Keratinocyte (primary cell): ENCODE results near the gene BICD1. TPM values are rescaled to one million over a fixed set of nuclear protein-coding genes. Genes with fewer than 3 reads are reported as not detected.

ENCODE experiments used
- DNase-seq: peaks from one replicate; pipeline ENCODE4 v3.0.0-alpha.2; 2011; ENCODE audit warnings: low read depth, missing footprints, low spot score
- FAIRE-seq: peaks from 2 replicates; lab custom pipeline; 2011; peaks lifted over from hg19 to GRCh38; lab: Jason Lieb, UNC
- H2AFZ ChIP-seq: 2 replicates; pipeline ENCODE4 v1.6.0; 2012; ENCODE audit warnings: low read length, control low read depth, inconsistent platforms; ENCODE audit not compliant: control insufficient read depth
- H3K27ac ChIP-seq: 2 replicates; pipeline ENCODE4 v1.5.1; 2011; ENCODE audit warnings: low read length; ENCODE audit not compliant: control insufficient read depth, insufficient read depth
- H3K27me3 ChIP-seq: 3 replicates; pipeline ENCODE4 v1.6.0; 2011; ENCODE audit warnings: low read length; ENCODE audit not compliant: control insufficient read depth, insufficient read depth; ENCODE audit errors: extremely low read depth
- H3K36me3 ChIP-seq, 2 experiments: 2 replicates in 1 of 2; 3 replicates in 1 of 2; pipeline ENCODE4 v1.5.1; 2011; ENCODE audit warnings: low read length in 2 of 2, mild to moderate bottlenecking in 1 of 2; ENCODE audit not compliant: control insufficient read depth in 2 of 2, insufficient read depth in 2 of 2; ENCODE audit errors: extremely low read depth in 1 of 2
- H3K4me1 ChIP-seq: 3 replicates; pipeline ENCODE4 v1.5.1; 2011; ENCODE audit warnings: low read length; ENCODE audit not compliant: control insufficient read depth, insufficient read depth; ENCODE audit errors: extremely low read depth
- H3K4me2 ChIP-seq: 3 replicates; pipeline ENCODE4 v1.6.0; 2011; ENCODE audit warnings: low read depth, low read length; ENCODE audit not compliant: control insufficient read depth, insufficient read depth; ENCODE audit errors: extremely low read depth
- H3K4me3 ChIP-seq, 3 experiments: fragments of 200-600 bp in 1 of 3; sonication (generic) in 1 of 3; 2 replicates in 2 of 3; 3 replicates in 1 of 3; pipeline ENCODE4 v1.5.1; 2011 to 2016; ENCODE audit warnings: low read length in 3 of 3, mild to moderate bottlenecking in 3 of 3, control low read depth in 2 of 3, inconsistent platforms in 1 of 3, low read depth in 1 of 3, mixed read lengths in 1 of 3, mixed run types in 1 of 3, moderate library complexity in 1 of 3; ENCODE audit not compliant: control insufficient read depth in 2 of 3, insufficient read depth in 2 of 3; ENCODE audit errors: extremely low read depth in 1 of 3
- H3K79me2 ChIP-seq: 2 replicates; pipeline ENCODE4 v1.6.0; 2012; ENCODE audit warnings: low read length; ENCODE audit not compliant: control insufficient read depth, insufficient read depth
- H3K9ac ChIP-seq: 3 replicates; pipeline ENCODE4 v1.6.0; 2011; ENCODE audit warnings: low read length; ENCODE audit not compliant: control insufficient read depth, insufficient read depth; ENCODE audit errors: extremely low read depth
- H3K9me1 ChIP-seq: 3 replicates; pipeline ENCODE4 v1.6.0; 2011; ENCODE audit warnings: low read length; ENCODE audit not compliant: control insufficient read depth, insufficient read depth; ENCODE audit errors: extremely low read depth
- H3K9me3 ChIP-seq: 2 replicates; pipeline ENCODE4 v1.5.1; 2012; ENCODE audit warnings: low read depth, low read length; ENCODE audit not compliant: control insufficient read depth
- H4K20me1 ChIP-seq: 3 replicates; pipeline ENCODE4 v1.6.0; 2011; ENCODE audit warnings: low read length; ENCODE audit not compliant: control insufficient read depth, insufficient read depth; ENCODE audit errors: extremely low read depth
- EZH2 ChIP-seq: IDR thresholded peaks from one replicate; pipeline ENCODE4 v1.6.1; 2012; ENCODE audit warnings: inconsistent platforms, mild to moderate bottlenecking, low read length, moderate library complexity
- dilution Hi-C: fragments of 300-500 bp; cut with MboI; formaldehyde crosslinking; loops from one replicate; pipeline ENCODE4 v1.7.0; 2020; ENCODE audit warnings: low sequenced_read_pairs; ENCODE audit not compliant: extremely low pct_ligation_motif_present
- polyA plus RNA-seq, 5 experiments: library from polyadenylated mRNA; depleted of rRNA in 3 of 5; stranded (reverse) in 3 of 5; stranded (forward) in 1 of 5; unstranded in 1 of 5; fragments of >200 nt; gene quantifications; 1 replicate in 1 of 5; 2 replicates in 3 of 5; 3 replicates in 1 of 5; pipeline versions ENCODE4 v1.2.1 to v1.2.3, GENCODE V29; 2011 to 2012; ENCODE audit warnings: missing spikeins in 2 of 5, low read depth in 1 of 5, low replicate concordance in 1 of 5
- TF ChIP-seq, protein P1 (sequence below), 3 experiments: IDR thresholded peaks in 1 of 3; conservative IDR thresholded peaks in 1 of 3; optimal IDR thresholded peaks in 1 of 3; 2 replicates in 2 of 3; 3 replicates in 1 of 3; pipeline versions ENCODE3 to v1.5.1; 2011; ENCODE audit warnings: low read length in 3 of 3, mild to moderate bottlenecking in 3 of 3, moderate library complexity in 2 of 3, control low read depth in 1 of 3, inconsistent platforms in 1 of 3; ENCODE audit not compliant: insufficient read depth in 2 of 3; ENCODE audit errors: extremely low read depth in 1 of 3

The BICD1 gene
- polyA plus RNA-seq, 1 donor (not counting 4 experiments of a cell fraction or from before 2014, with no cell fraction given), result 10.2 TPM

- TF ChIP-seq, protein P1, sequence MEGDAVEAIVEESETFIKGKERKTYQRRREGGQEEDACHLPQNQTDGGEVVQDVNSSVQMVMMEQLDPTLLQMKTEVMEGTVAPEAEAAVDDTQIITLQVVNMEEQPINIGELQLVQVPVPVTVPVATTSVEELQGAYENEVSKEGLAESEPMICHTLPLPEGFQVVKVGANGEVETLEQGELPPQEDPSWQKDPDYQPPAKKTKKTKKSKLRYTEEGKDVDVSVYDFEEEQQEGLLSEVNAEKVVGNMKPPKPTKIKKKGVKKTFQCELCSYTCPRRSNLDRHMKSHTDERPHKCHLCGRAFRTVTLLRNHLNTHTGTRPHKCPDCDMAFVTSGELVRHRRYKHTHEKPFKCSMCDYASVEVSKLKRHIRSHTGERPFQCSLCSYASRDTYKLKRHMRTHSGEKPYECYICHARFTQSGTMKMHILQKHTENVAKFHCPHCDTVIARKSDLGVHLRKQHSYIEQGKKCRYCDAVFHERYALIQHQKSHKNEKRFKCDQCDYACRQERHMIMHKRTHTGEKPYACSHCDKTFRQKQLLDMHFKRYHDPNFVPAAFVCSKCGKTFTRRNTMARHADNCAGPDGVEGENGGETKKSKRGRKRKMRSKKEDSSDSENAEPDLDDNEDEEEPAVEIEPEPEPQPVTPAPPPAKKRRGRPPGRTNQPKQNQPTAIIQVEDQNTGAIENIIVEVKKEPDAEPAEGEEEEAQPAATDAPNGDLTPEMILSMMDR (optimal IDR thresholded peaks at IDR 0.05 in 1 of 3, IDR thresholded peaks at IDR 0.05 in 1 of 3, conservative IDR thresholded peaks at IDR 0.05 in 1 of 3; ENCODE audit: extremely low read depth in 1 of 3, insufficient read depth in 2 of 3, low read length in 3 of 3), result no peak
- TF ChIP-seq EZH2, result no peak
- Histone ChIP-seq H3K79me2 (no peaks in the 10 kb centered on the region), H3K4me1 (no peaks in the 10 kb centered on the region), H3K4me3 (no peak overlapping the region), H3K4me2 (no peak overlapping the region), H3K27me3 (no peaks in the 10 kb centered on the region), H3K36me3 (no peaks in the 10 kb centered on the region), H4K20me1 (no peaks in the 10 kb centered on the region), H3K9ac (no peak overlapping the region), H3K9me3 (no peaks in the 10 kb centered on the region), H3K9me1 (no peaks in the 10 kb centered on the region), H3K27ac (no peak overlapping the region), H2AFZ (no peak overlapping the region)
- FAIRE-seq (no peak), DNase-seq (no peak)
- dilution Hi-C loops, result no loop called here
Measured at GRCh38 chr12:32089156-32089555, 17.5 kb upstream of the BICD1 start.

- FAIRE-seq, result no peak
- Histone ChIP-seq H3K4me3 (no peak overlapping the region), H3K9ac (no peak overlapping the region), H3K4me2 (no peak overlapping the region), H3K27ac (no peak overlapping the region), H3K9me1 (no peaks in the 10 kb centered on the region), H3K79me2 (no peaks in the 10 kb centered on the region), H3K36me3 (no peaks in the 10 kb centered on the region), H3K27me3 (no peaks in the 10 kb centered on the region), H2AFZ (no peak overlapping the region), H3K4me1 (no peaks in the 10 kb centered on the region), H3K9me3 (no peaks in the 10 kb centered on the region), H4K20me1 (no peaks in the 10 kb centered on the region)
- TF ChIP-seq EZH2, result no peak
- TF ChIP-seq, protein P1 (optimal IDR thresholded peaks at IDR 0.05 in 1 of 3, IDR thresholded peaks at IDR 0.05 in 1 of 3, conservative IDR thresholded peaks at IDR 0.05 in 1 of 3; ENCODE audit: extremely low read depth in 1 of 3, insufficient read depth in 2 of 3, low read length in 3 of 3), result no peak
- dilution Hi-C loops, result no loop called here
- DNase-seq, result no peak
Measured at GRCh38 chr12:32089586-32089985, 17.1 kb upstream of the BICD1 start.
